H1 (cell line): ENCODE results near the gene SS18. TPM values are rescaled to one million over a fixed set of nuclear protein-coding genes. Genes with fewer than 3 reads are reported as not detected.

Experiments
- CTCF ChIA-PET: fragments of 300-600 bp; sonication (Branson Sonifier 250); formaldehyde crosslinking; loops from one replicate; lab custom pipeline; 2021; ENCODE audit not compliant: partially characterized antibody; lab: Charles Lee
- POLR2A ChIA-PET: fragments of 300-600 bp; sonication (Branson Sonifier 250); formaldehyde crosslinking; loops from one replicate; lab custom pipeline; 2021; ENCODE audit warnings: inconsistent platforms; ENCODE audit not compliant: partially characterized antibody; lab: Charles Lee
- DNase-seq, 2 experiments: peaks; one replicate each; pipeline versions ENCODE4 v3.0.0 to v3.0.0-alpha.2; 2010 to 2022; ENCODE audit warnings: low spot score in 2 of 2, low read depth in 1 of 2, mixed read lengths in 1 of 2
- FAIRE-seq: peaks from 2 replicates; lab custom pipeline; 2011; peaks lifted over from hg19 to GRCh38; lab: Jason Lieb, UNC
- H2AFZ ChIP-seq: 2 replicates; pipeline ENCODE4 v1.8.1; 2012; ENCODE audit warnings: low read length, inconsistent platforms
- H2AK5ac ChIP-seq: 2 replicates; pipeline ENCODE4 v1.6.1; 2013; ENCODE audit warnings: low read depth, low read length
- H2BK120ac ChIP-seq: replicated peaks from 2 replicates; pipeline ENCODE3; 2013; ENCODE audit warnings: low read depth, low read length, inconsistent platforms
- H2BK12ac ChIP-seq: 2 replicates; pipeline ENCODE4 v1.6.1; 2013; ENCODE audit warnings: low read depth, low read length
- H2BK15ac ChIP-seq: 2 replicates; pipeline ENCODE4 v1.6.1; 2013; ENCODE audit warnings: low read length
- H2BK20ac ChIP-seq: 2 replicates; pipeline ENCODE4 v1.6.1; 2013; ENCODE audit warnings: low read length
- H2BK5ac ChIP-seq: 2 replicates; pipeline ENCODE4 v1.6.1; 2013; ENCODE audit warnings: low read depth, low read length
- H3K14ac ChIP-seq: 2 replicates; pipeline ENCODE4 v1.6.1; 2013; ENCODE audit warnings: inconsistent platforms; ENCODE audit not compliant: insufficient read length
- H3K18ac ChIP-seq: 2 replicates; pipeline ENCODE4 v1.6.1; 2013; ENCODE audit warnings: low read length; ENCODE audit errors: extremely low read depth
- H3K23ac ChIP-seq: 2 replicates; pipeline ENCODE4 v1.6.1; 2013; ENCODE audit warnings: inconsistent platforms; ENCODE audit not compliant: insufficient read length
- H3K23me2 ChIP-seq: 2 replicates; pipeline ENCODE4 v1.6.1; 2013; ENCODE audit warnings: low read depth, low read length
- H3K27ac ChIP-seq: 2 replicates; pipeline ENCODE4 v1.6.1; 2011; ENCODE audit warnings: low read depth, low read length, inconsistent platforms
- H3K27me3 ChIP-seq, 4 experiments: replicated peaks in 1 of 4; 1 replicate in 1 of 4; 2 replicates in 3 of 4; pipeline versions ENCODE4 v1.6.1 to v1.8.1; 2011 to 2013; ENCODE audit warnings: low read length in 3 of 4, mild to moderate bottlenecking in 3 of 4, inconsistent platforms in 2 of 4, mixed read lengths in 2 of 4, moderate library complexity in 1 of 4; ENCODE audit not compliant: control insufficient read depth in 3 of 4, insufficient read depth in 3 of 4; ENCODE audit errors: extremely low read depth in 1 of 4
- H3K36me3 ChIP-seq, 4 experiments: 2 replicates each; pipeline versions ENCODE4 v1.6.1 to v1.8.1; 2011 to 2013; ENCODE audit warnings: mild to moderate bottlenecking in 4 of 4, low read length in 3 of 4, moderate library complexity in 2 of 4, control low read depth in 1 of 4, inconsistent platforms in 1 of 4; ENCODE audit not compliant: insufficient read depth in 4 of 4, control insufficient read depth in 2 of 4
- H3K4ac ChIP-seq: replicated peaks from 2 replicates; pipeline ENCODE3; 2013; ENCODE audit warnings: low read length, low read depth, mixed read lengths, inconsistent platforms; ENCODE audit not compliant: insufficient read length
- H3K4me1 ChIP-seq, 4 experiments: replicated peaks in 1 of 4; 1 replicate in 1 of 4; 2 replicates in 3 of 4; pipeline versions ENCODE4 v1.6.1 to v1.8.1; 2011 to 2013; ENCODE audit warnings: low read length in 3 of 4, inconsistent platforms in 2 of 4, mixed read lengths in 1 of 4; ENCODE audit not compliant: insufficient read depth in 4 of 4, control insufficient read depth in 3 of 4
- H3K4me2 ChIP-seq, 2 experiments: 2 replicates each; pipeline versions ENCODE4 v1.6.1 to v1.8.1; 2011 to 2013; ENCODE audit warnings: low read depth in 2 of 2, low read length in 2 of 2, control low read depth in 1 of 2, inconsistent platforms in 1 of 2, mild to moderate bottlenecking in 1 of 2; ENCODE audit not compliant: insufficient read depth in 1 of 2
- H3K4me3 ChIP-seq, 4 experiments: fragments of 200-600, 300-600 bp in 1 of 4; sonication (generic), shearing (Covaris generic), sonication (Bioruptor Twin) in 1 of 4; 2 replicates each; pipeline versions ENCODE4 v1.5.1 to v1.8.1; 2011 to 2016; ENCODE audit warnings: low read length in 4 of 4, low read depth in 3 of 4, control low read depth in 2 of 4, inconsistent platforms in 2 of 4, mild to moderate bottlenecking in 2 of 4, mixed read lengths in 1 of 4, moderate library complexity in 1 of 4; ENCODE audit not compliant: insufficient read depth in 2 of 4; ENCODE audit errors: extremely low read depth in 1 of 4
- H3K56ac ChIP-seq: replicated peaks from 2 replicates; pipeline ENCODE3; 2013; ENCODE audit warnings: low read depth, mild to moderate bottlenecking, mixed read lengths, low read length, inconsistent platforms; ENCODE audit not compliant: insufficient read length
- H3K79me1 ChIP-seq: 2 replicates; pipeline ENCODE4 v1.6.1; 2013; ENCODE audit warnings: low read depth, low read length, control low read depth
- H3K79me2 ChIP-seq, 2 experiments: 2 replicates each; pipeline versions ENCODE4 v1.6.1 to v1.8.1; 2012 to 2013; ENCODE audit warnings: low read length in 2 of 2, mild to moderate bottlenecking in 2 of 2, inconsistent platforms in 1 of 2; ENCODE audit not compliant: insufficient read depth in 2 of 2, control insufficient read depth in 1 of 2
- H3K9ac ChIP-seq, 4 experiments: replicated peaks in 1 of 4; 1 replicate in 1 of 4; 2 replicates in 3 of 4; pipeline versions ENCODE4 v1.6.1 to v1.8.1; 2011 to 2013; ENCODE audit warnings: low read depth in 3 of 4, low read length in 3 of 4, control low read depth in 2 of 4, mild to moderate bottlenecking in 2 of 4, moderate library complexity in 2 of 4, inconsistent platforms in 1 of 4; ENCODE audit errors: extremely low read depth in 1 of 4
- H3K9me3 ChIP-seq, 2 experiments: 2 replicates each; pipeline versions ENCODE4 v1.6.1 to v1.8.1; 2012 to 2013; ENCODE audit warnings: mild to moderate bottlenecking in 2 of 2, moderate library complexity in 2 of 2, control low read depth in 1 of 2, inconsistent platforms in 1 of 2, low read depth in 1 of 2, low read length in 1 of 2, mixed read lengths in 1 of 2; ENCODE audit not compliant: insufficient read depth in 2 of 2
- H4K20me1 ChIP-seq, 2 experiments: replicated peaks in 1 of 2; 2 replicates each; pipeline versions ENCODE3 to v1.8.1; 2011 to 2013; ENCODE audit warnings: inconsistent platforms in 2 of 2, low read length in 2 of 2, mild to moderate bottlenecking in 1 of 2; ENCODE audit not compliant: insufficient read depth in 2 of 2, control insufficient read depth in 1 of 2
- H4K5ac ChIP-seq: 2 replicates; pipeline ENCODE4 v1.6.1; 2013; ENCODE audit warnings: low read length, low read depth, mixed read lengths, inconsistent platforms; ENCODE audit not compliant: insufficient read length
- H4K8ac ChIP-seq: 2 replicates; pipeline ENCODE4 v1.8.0; 2013; ENCODE audit warnings: mild to moderate bottlenecking, moderate library complexity, low read length, inconsistent platforms; ENCODE audit not compliant: insufficient read depth; ENCODE audit errors: extremely low read depth
- H4K91ac ChIP-seq: replicated peaks from 2 replicates; pipeline ENCODE3; 2013; ENCODE audit warnings: low read length, mixed read lengths, inconsistent platforms; ENCODE audit not compliant: insufficient read length
- BACH1 ChIP-seq: IDR thresholded peaks from 2 replicates; pipeline ENCODE4 v1.6.1; 2012; ENCODE audit warnings: low read length, improper control_type of control experiment
- CTBP2 ChIP-seq: IDR thresholded peaks from 2 replicates; pipeline ENCODE4 v1.7.0; 2011; ENCODE audit warnings: borderline replicate concordance, mild to moderate bottlenecking, moderate library complexity, mixed read lengths, low read length; ENCODE audit not compliant: insufficient read depth, insufficient read length
- JUN ChIP-seq: IDR thresholded peaks from 2 replicates; pipeline ENCODE4 v1.6.1; 2011; ENCODE audit warnings: low read depth, mild to moderate bottlenecking, improper control_type of control experiment, low read length
- SP1 ChIP-seq: IDR thresholded peaks from 2 replicates; pipeline ENCODE4 v1.6.1; 2011; ENCODE audit warnings: low read depth, low read length
- SP4 ChIP-seq: IDR thresholded peaks from 2 replicates; pipeline ENCODE4 v1.6.1; 2012; ENCODE audit warnings: low read length, inconsistent platforms
- TAF7 ChIP-seq: optimal IDR thresholded peaks from 2 replicates; pipeline ENCODE3; 2011; ENCODE audit warnings: low read depth, mild to moderate bottlenecking, inconsistent platforms, low read length, moderate library complexity, borderline replicate concordance
- TCF12 ChIP-seq: IDR thresholded peaks from 2 replicates; pipeline ENCODE4 v1.6.1; 2011; ENCODE audit warnings: low read depth, mild to moderate bottlenecking, low read length
- ZNF274 ChIP-seq: IDR thresholded peaks from 2 replicates; pipeline ENCODE4 v1.7.0; 2012; ENCODE audit warnings: low read length, borderline replicate concordance; ENCODE audit errors: extremely low read depth
- WGBS, 2 experiments: shearing (Covaris generic) in 1 of 2; methylation state at CpG; one replicate each; pipeline versions ENCODE4 v1.1.6 to v1.1.7; 2013 to 2015; ENCODE audit warnings: low lambda C conversion rate in 2 of 2, mixed read lengths in 2 of 2, inconsistent platforms in 1 of 2, low coverage in 1 of 2, missing lambda C conversion rate in 1 of 2; ENCODE audit not compliant: insufficient replicate concordance in 2 of 2, insufficient coverage in 1 of 2, insufficient read length in 1 of 2; ENCODE audit errors: extremely low coverage in 1 of 2, missing lambda C conversion rate in 1 of 2; 5-methylcytosine and 5-hydroxymethylcytosine counted together
- polyA plus RNA-seq, 7 experiments: library from polyadenylated mRNA; depleted of rRNA in 3 of 7; stranded (reverse) in 5 of 7; unstranded in 2 of 7; fragments of >200 nt in 5 of 7; fragments of 200-250 nt in 2 of 7; gene quantifications; 1 replicate in 5 of 7; 2 replicates in 1 of 7; 4 replicates in 1 of 7; pipeline versions ENCODE4 v1.2.1 to v1.2.3, GENCODE V29; 2011 to 2013; ENCODE audit warnings: missing spikeins in 2 of 7, mixed read lengths in 2 of 7
- total RNA-seq: library from RNA; stranded (reverse); fragmentation: NEBNext Ultra II Directional; extraction: Animal tissue kit (Norgen Biotek cat#: 25700); gene quantifications from 2 replicates; pipeline ENCODE4 v1.2.1, GENCODE V29; 2021
- TF ChIP-seq, protein P1 (sequence below): IDR thresholded peaks from 2 replicates; pipeline ENCODE4 v1.6.1; 2012; ENCODE audit warnings: low read length, inconsistent platforms

The SS18 gene
- total and polyA plus RNA-seq, 2 of the 8 experiments (the other 6 are each of a cell fraction or from before 2014, with no cell fraction given), result 83.5 to 106 TPM

- Histone ChIP-seq H3K4me2 (no peak overlapping the region), H3K27me3 (no peaks in the 10 kb centered on the region), H3K27ac (no peak overlapping the region), H3K79me2 (no peaks in the 10 kb centered on the region), H3K56ac (no peak overlapping the region), H2BK120ac (no peak overlapping the region), H4K8ac (no peak overlapping the region), H3K4me3 (no peak overlapping the region), H4K20me1 (no peaks in the 10 kb centered on the region), H2AK5ac (no peak overlapping the region), H3K23ac (no peak overlapping the region), H3K36me3 (no peaks in the 10 kb centered on the region; a peak in 1 of 8 replicates), H3K4me1 (no peaks in the 10 kb centered on the region), H2AFZ (no peak overlapping the region), H2BK15ac (no peak overlapping the region), H3K4ac (no peak overlapping the region), H3K23me2 (no peaks in the 10 kb centered on the region), H3K14ac (no peak overlapping the region), H3K18ac (no peak overlapping the region), H2BK20ac (no peak overlapping the region), H4K91ac (no peak overlapping the region), H2BK5ac (no peak overlapping the region), H3K79me1 (no peaks in the 10 kb centered on the region), H4K5ac (no peak overlapping the region), H3K9ac (no peak overlapping the region), H3K9me3 (no peaks in the 10 kb centered on the region), H2BK12ac (no peak overlapping the region)
- DNase-seq (no peak), FAIRE-seq (no peak)
- POLR2A ChIA-PET, result no interaction called here
- 82% methylated on average over 2 of the region's 2 CpGs; no CpG with 5 or more reads in 1 of the 2 experiments for WGBS, 2 experiments
- TF ChIP-seq JUN, result no peak
- TF ChIP-seq TAF7, result no peak
- no peak for TF ChIP-seq SP4
- TF ChIP-seq SP1, result no peak
- TF ChIP-seq BACH1, result no peak
- no peak for TF ChIP-seq TCF12
- no peak for TF ChIP-seq CTBP2
- TF ChIP-seq ZNF274, result no peak
- TF ChIP-seq, protein P1, sequence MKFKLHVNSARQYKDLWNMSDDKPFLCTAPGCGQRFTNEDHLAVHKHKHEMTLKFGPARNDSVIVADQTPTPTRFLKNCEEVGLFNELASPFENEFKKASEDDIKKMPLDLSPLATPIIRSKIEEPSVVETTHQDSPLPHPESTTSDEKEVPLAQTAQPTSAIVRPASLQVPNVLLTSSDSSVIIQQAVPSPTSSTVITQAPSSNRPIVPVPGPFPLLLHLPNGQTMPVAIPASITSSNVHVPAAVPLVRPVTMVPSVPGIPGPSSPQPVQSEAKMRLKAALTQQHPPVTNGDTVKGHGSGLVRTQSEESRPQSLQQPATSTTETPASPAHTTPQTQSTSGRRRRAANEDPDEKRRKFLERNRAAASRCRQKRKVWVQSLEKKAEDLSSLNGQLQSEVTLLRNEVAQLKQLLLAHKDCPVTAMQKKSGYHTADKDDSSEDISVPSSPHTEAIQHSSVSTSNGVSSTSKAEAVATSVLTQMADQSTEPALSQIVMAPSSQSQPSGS, result no peak
- CTCF ChIA-PET, result interaction anchor here (1.0 kb wide), 1 partner anchor 12 kb away, joined by 3 read pairs; no protein-coding TSS in a partner anchor
Observed at GRCh38 chr18:25979369-25980040, 110.9 kb downstream of the SS18 start.
